Mesenchymal stem cell (in vitro differentiated cells and primary cell): Measurements from ENCODE around the gene ZYG11A.

Source experiments
- DNase-seq: peaks from one replicate; pipeline ENCODE4 v3.0.0-alpha.2; 2013
- H2AFZ ChIP-seq: one replicate; pipeline ENCODE4 v1.6.1; 2013; ENCODE audit warnings: low read depth, mild to moderate bottlenecking, control low read depth, inconsistent platforms, low read length, moderate library complexity
- H2AK5ac ChIP-seq: 2 replicates; pipeline ENCODE4 v1.6.1; 2013; ENCODE audit warnings: low read length, moderate library complexity, mild to moderate bottlenecking, inconsistent platforms; ENCODE audit not compliant: severe bottlenecking
- H2BK120ac ChIP-seq: one replicate; pipeline ENCODE4 v1.6.1; 2013; ENCODE audit warnings: low read depth, mild to moderate bottlenecking, inconsistent platforms, low read length, moderate library complexity
- H2BK12ac ChIP-seq, 2 experiments: one replicate each; pipeline ENCODE4 v1.6.1; 2013; ENCODE audit warnings: inconsistent platforms in 2 of 2, low read length in 2 of 2, mild to moderate bottlenecking in 2 of 2, moderate library complexity in 2 of 2, control low read depth in 1 of 2
- H2BK15ac ChIP-seq: one replicate; pipeline ENCODE4 v1.6.1; 2013; ENCODE audit warnings: mild to moderate bottlenecking, low read depth, inconsistent platforms; ENCODE audit not compliant: poor library complexity, severe bottlenecking
- H2BK5ac ChIP-seq: 2 replicates; pipeline ENCODE4 v1.6.1; 2013; ENCODE audit warnings: low read depth, mild to moderate bottlenecking, low read length, control low read depth, inconsistent platforms; ENCODE audit not compliant: poor library complexity, severe bottlenecking
- H3K14ac ChIP-seq, 2 experiments: one replicate each; pipeline ENCODE4 v1.6.1; 2013; ENCODE audit warnings: inconsistent platforms in 2 of 2, low read length in 2 of 2, control low read depth in 1 of 2, mild to moderate bottlenecking in 1 of 2, moderate library complexity in 1 of 2
- H3K18ac ChIP-seq, 2 experiments: one replicate each; pipeline ENCODE4 v1.6.1; 2013; ENCODE audit warnings: inconsistent platforms in 2 of 2, low read length in 2 of 2, control low read depth in 1 of 2, low read depth in 1 of 2, mild to moderate bottlenecking in 1 of 2
- H3K23ac ChIP-seq, 2 experiments: one replicate each; pipeline ENCODE4 v1.6.1; 2013; ENCODE audit warnings: inconsistent platforms in 2 of 2, low read length in 2 of 2, mild to moderate bottlenecking in 2 of 2, moderate library complexity in 2 of 2, control low read depth in 1 of 2
- H3K27ac ChIP-seq: 2 replicates; pipeline ENCODE4 v1.5.1; 2013; ENCODE audit warnings: mild to moderate bottlenecking, moderate library complexity, low read length, control low read depth, inconsistent platforms; ENCODE audit not compliant: poor library complexity, severe bottlenecking
- H3K27me3 ChIP-seq, 2 experiments: 2 replicates each; pipeline versions ENCODE4 v1.6.1 to v1.7.0; 2013; ENCODE audit warnings: low read length in 2 of 2, mild to moderate bottlenecking in 2 of 2, moderate library complexity in 2 of 2, control low read depth in 1 of 2, inconsistent platforms in 1 of 2; ENCODE audit not compliant: control insufficient read depth in 1 of 2, insufficient read depth in 1 of 2
- H3K36me3 ChIP-seq, 2 experiments: 2 replicates each; pipeline versions ENCODE4 v1.6.1 to v1.7.0; 2013; ENCODE audit warnings: low read length in 2 of 2, control low read depth in 1 of 2, inconsistent platforms in 1 of 2, low read depth in 1 of 2, mild to moderate bottlenecking in 1 of 2; ENCODE audit not compliant: insufficient read depth in 2 of 2, control insufficient read depth in 1 of 2
- H3K4ac ChIP-seq, 2 experiments: one replicate each; pipeline ENCODE4 v1.6.1; 2013; ENCODE audit warnings: inconsistent platforms in 2 of 2, low read length in 2 of 2, mild to moderate bottlenecking in 2 of 2, moderate library complexity in 2 of 2, control low read depth in 1 of 2, low read depth in 1 of 2
- H3K4me1 ChIP-seq: 2 replicates; pipeline ENCODE4 v1.6.1; 2013; ENCODE audit warnings: low read depth, low read length, control low read depth; ENCODE audit not compliant: control insufficient read depth, insufficient read depth
- H3K4me2 ChIP-seq: 2 replicates; pipeline ENCODE4 v1.6.1; 2013; ENCODE audit warnings: low read length, mild to moderate bottlenecking, inconsistent platforms; ENCODE audit not compliant: poor library complexity, severe bottlenecking
- H3K4me3 ChIP-seq, 2 experiments: 2 replicates each; pipeline versions ENCODE4 v1.5.1 to v1.7.0; 2013; ENCODE audit warnings: low read length in 2 of 2, mild to moderate bottlenecking in 2 of 2, control low read depth in 1 of 2, low read depth in 1 of 2; ENCODE audit not compliant: insufficient read depth in 1 of 2
- H3K79me1 ChIP-seq: replicated peaks from 2 replicates; pipeline ENCODE4 v1.6.1; 2013; ENCODE audit warnings: mild to moderate bottlenecking, control low read depth, low read length, inconsistent platforms; ENCODE audit not compliant: poor library complexity, severe bottlenecking
- H3K9ac ChIP-seq: 2 replicates; pipeline ENCODE4 v1.7.0; 2013; ENCODE audit warnings: mild to moderate bottlenecking, low read length, moderate library complexity
- H3K9me3 ChIP-seq: 2 replicates; pipeline ENCODE4 v1.7.0; 2013; ENCODE audit warnings: mild to moderate bottlenecking, low read length; ENCODE audit not compliant: control insufficient read depth
- H4K8ac ChIP-seq: one replicate; pipeline ENCODE4 v1.6.1; 2013; ENCODE audit warnings: inconsistent platforms, mild to moderate bottlenecking, low read length, moderate library complexity
- H4K91ac ChIP-seq: one replicate; pipeline ENCODE4 v1.6.1; 2013; ENCODE audit warnings: mild to moderate bottlenecking, low read length, inconsistent platforms
- WGBS: methylation state at CpG from one replicate; pipeline ENCODE4 v1.1.7; 2013; ENCODE audit warnings: mixed read lengths; 5-methylcytosine and 5-hydroxymethylcytosine counted together

ZYG11A gene

GRCh38 chr1:52900402-52900801 is 57.8 kb downstream of the ZYG11A start:
- Histone ChIP-seq H3K9me3 (no peaks in the 10 kb centered on the region), H3K4me2 (no peak overlapping the region), H3K27ac (no peak overlapping the region), H2BK15ac (no peak overlapping the region), H2BK120ac (no peak overlapping the region), H4K8ac (no peak overlapping the region), H3K23ac (no peak overlapping the region), H3K9ac (no peak overlapping the region), H3K27me3 (no peaks in the 10 kb centered on the region), H2AK5ac (no peak overlapping the region), H2BK5ac (no peak overlapping the region), H4K91ac (no peak overlapping the region), H3K36me3 (peaks cover 9 to 10% of the 10 kb centered on the region in 2 experiments), H2AFZ (no peak overlapping the region), H2BK12ac (no peak overlapping the region), H3K4me1 (peaks cover 8% of the 10 kb centered on the region), H3K4me3 (no peak overlapping the region), H3K79me1 (no peaks in the 10 kb centered on the region), H3K4ac (no peak overlapping the region), H3K18ac (no peak overlapping the region), H3K14ac (no peak overlapping the region)
- DNase-seq: no peak
- 90% methylated on average over 1 of the region's 2 CpGs for WGBS

- H3K79me1 ChIP-seq: no peaks in the 10 kb centered on the region
- H3K36me3 ChIP-seq: peaks cover 10 to 12% of the 10 kb centered on the region in 2 experiments
- no peak overlapping the region for H2BK15ac ChIP-seq
- no peak overlapping the region for H3K4ac ChIP-seq
- H3K4me1 ChIP-seq: peaks cover 11% of the 10 kb centered on the region
- no peak overlapping the region for H2AFZ ChIP-seq
- no peak overlapping the region for H3K27ac ChIP-seq
- no peak overlapping the region for H3K23ac ChIP-seq
- H3K18ac ChIP-seq: no peak overlapping the region
- H2BK5ac ChIP-seq: no peak overlapping the region
- H2BK120ac ChIP-seq: no peak overlapping the region
- no CpG with 5 or more reads among the region's 1 CpG for WGBS
- DNase-seq: no peak
- H4K91ac ChIP-seq: no peak overlapping the region
- no peaks in the 10 kb centered on the region for H3K27me3 ChIP-seq
- H3K14ac ChIP-seq: no peak overlapping the region
- H2AK5ac ChIP-seq: no peak overlapping the region
- H4K8ac ChIP-seq: no peak overlapping the region
- no peak overlapping the region for H3K4me3 ChIP-seq
- no peaks in the 10 kb centered on the region for H3K9me3 ChIP-seq
- no peak overlapping the region for H3K4me2 ChIP-seq
- no peak overlapping the region for H3K9ac ChIP-seq
- no peak overlapping the region for H2BK12ac ChIP-seq
Measured at GRCh38 chr1:52901384-52901783, 58.8 kb downstream of the ZYG11A start.

GRCh38 chr1:52904208-52904926 is 61.8 kb downstream of the ZYG11A start:
- H3K4ac ChIP-seq: no peak overlapping the region
- peak overlapping the region; percentile 3 for H4K8ac ChIP-seq
- H3K4me2 ChIP-seq: no peak overlapping the region
- no peak overlapping the region for H2BK15ac ChIP-seq
- H3K18ac ChIP-seq: peak overlapping the region in 1 of 2 experiments; percentile 67
- no peak overlapping the region for H2AK5ac ChIP-seq
- H3K27me3 ChIP-seq: no peaks in the 10 kb centered on the region
- no peak overlapping the region for H3K27ac ChIP-seq
- DNase-seq: no peak
- H3K4me1 ChIP-seq: peaks cover 7% of the 10 kb centered on the region
- no peak overlapping the region for H2AFZ ChIP-seq
- peaks cover 7 to 17% of the 10 kb centered on the region in 2 experiments for H3K36me3 ChIP-seq
- peak overlapping the region; percentile 57 for H4K91ac ChIP-seq
- no peak overlapping the region for H2BK5ac ChIP-seq
- H3K79me1 ChIP-seq: peaks cover 4% of the 10 kb centered on the region
- H2BK12ac ChIP-seq: no peak overlapping the region
- no peak overlapping the region for H3K14ac ChIP-seq
- peak overlapping the region; percentile 39 for H2BK120ac ChIP-seq
- 91% methylated on average over 13 of the region's 13 CpGs for WGBS
- no peak overlapping the region for H3K23ac ChIP-seq
- H3K4me3 ChIP-seq: no peak overlapping the region
- H3K9ac ChIP-seq: no peak overlapping the region
- no peaks in the 10 kb centered on the region for H3K9me3 ChIP-seq

GRCh38 chr1:52904927-52905698 is 62.6 kb downstream of the ZYG11A start:
- no peak overlapping the region for H3K23ac ChIP-seq
- no peak overlapping the region for H3K18ac ChIP-seq
- no peak overlapping the region for H4K8ac ChIP-seq
- no peak overlapping the region for H3K27ac ChIP-seq
- no peak overlapping the region for H4K91ac ChIP-seq
- no peaks in the 10 kb centered on the region for H3K27me3 ChIP-seq
- H2AFZ ChIP-seq: no peak overlapping the region
- H3K14ac ChIP-seq: no peak overlapping the region
- no peak overlapping the region for H2AK5ac ChIP-seq
- H3K9me3 ChIP-seq: no peaks in the 10 kb centered on the region
- no peak overlapping the region for H2BK12ac ChIP-seq
- H2BK120ac ChIP-seq: peak overlapping the region; percentile 39
- no peak overlapping the region for H3K9ac ChIP-seq
- peaks cover 7 to 17% of the 10 kb centered on the region in 2 experiments for H3K36me3 ChIP-seq
- H3K4me3 ChIP-seq: no peak overlapping the region
- H3K4me1 ChIP-seq: peaks cover 3% of the 10 kb centered on the region
- H3K79me1 ChIP-seq: peaks cover 4% of the 10 kb centered on the region
- H2BK5ac ChIP-seq: no peak overlapping the region
- no peak overlapping the region for H2BK15ac ChIP-seq
- WGBS: 71% methylated on average over 20 of the region's 20 CpGs
- H3K4me2 ChIP-seq: no peak overlapping the region
- DNase-seq: no peak
- H3K4ac ChIP-seq: no peak overlapping the region
